HEK293T (cell line): ENCODE measurements around the gene MACROD1.

Experiments used
- CTCF ChIA-PET: fragments of 350-600 bp; formaldehyde crosslinking; extraction: SDS; loops from one replicate; lab custom pipeline; 2021; ENCODE audit warnings: antibody characterized with exemption, inconsistent platforms; lab: Yijun Ruan, JAX
- POLR2A ChIA-PET: fragments of 350-600 bp; formaldehyde crosslinking; extraction: SDS; loops from one replicate; lab custom pipeline; 2020; ENCODE audit warnings: antibody characterized with exemption, inconsistent platforms; lab: Yijun Ruan, JAX
- DNase-seq: peaks from one replicate; pipeline ENCODE4 v3.0.0; 2012; ENCODE audit warnings: mixed read lengths; ENCODE audit errors: extremely low spot score
- ARNT ChIP-seq: fragments of 450-650 bp; IDR thresholded peaks from 2 replicates; pipeline ENCODE4 v1.6.1; 2017; ENCODE audit warnings: mild to moderate bottlenecking
- BHLHE40 ChIP-seq: fragments of 450-650 bp; IDR thresholded peaks from 2 replicates; pipeline ENCODE4 v1.6.1; 2016; ENCODE audit warnings: mild to moderate bottlenecking, moderate library complexity, borderline replicate concordance
- CTBP1 ChIP-seq: fragments of 450-650 bp; IDR thresholded peaks from 2 replicates; pipeline ENCODE4 v1.6.1; 2016; ENCODE audit warnings: borderline replicate concordance
- ELF4 ChIP-seq: fragments of 450-650 bp; IDR thresholded peaks from 2 replicates; pipeline ENCODE4 v1.6.1; 2017; ENCODE audit warnings: antibody characterized with exemption
- FOXA1 ChIP-seq: fragments of 450-650 bp; IDR thresholded peaks from 2 replicates; pipeline ENCODE4 v1.6.1; 2016; ENCODE audit warnings: mild to moderate bottlenecking
- FOXK2 ChIP-seq: fragments of 450-650 bp; IDR thresholded peaks from 2 replicates; pipeline ENCODE4 v1.6.1; 2016; ENCODE audit warnings: mild to moderate bottlenecking
- FOXM1 ChIP-seq: fragments of 450-650 bp; IDR thresholded peaks from 2 replicates; pipeline ENCODE4 v1.6.1; 2017; ENCODE audit warnings: mild to moderate bottlenecking, borderline replicate concordance
- HDGF ChIP-seq: fragments of 450-650 bp; IDR thresholded peaks from 2 replicates; pipeline ENCODE4 v1.6.1; 2017; ENCODE audit warnings: antibody characterized with exemption, borderline replicate concordance
- L3MBTL2 ChIP-seq: fragments of 450-650 bp; conservative IDR thresholded peaks from 2 replicates; pipeline ENCODE4 v1.6.1; 2016; ENCODE audit warnings: mild to moderate bottlenecking
- LEF1 ChIP-seq: fragments of 450-650 bp; IDR thresholded peaks from 2 replicates; pipeline ENCODE4 v1.6.1; 2017; ENCODE audit warnings: mild to moderate bottlenecking, borderline replicate concordance
- NFRKB ChIP-seq: fragments of 450-650 bp; IDR thresholded peaks from 2 replicates; pipeline ENCODE4 v1.6.1; 2016; ENCODE audit warnings: mild to moderate bottlenecking, moderate library complexity
- PKNOX1 ChIP-seq: fragments of 450-650 bp; IDR thresholded peaks from 2 replicates; pipeline ENCODE4 v1.6.1; 2016
- SP1 ChIP-seq: fragments of 450-650 bp; IDR thresholded peaks from 2 replicates; pipeline ENCODE4 v1.6.1; 2017
- SUZ12 ChIP-seq: fragments of 450-650 bp; IDR thresholded peaks from 2 replicates; pipeline ENCODE4 v1.6.1; 2016; ENCODE audit warnings: mild to moderate bottlenecking
- TARDBP ChIP-seq: fragments of 450-650 bp; IDR thresholded peaks from 2 replicates; pipeline ENCODE4 v1.6.1; 2016
- ZNF384 ChIP-seq: fragments of 450-650 bp; IDR thresholded peaks from 2 replicates; pipeline ENCODE4 v1.6.1; 2016

The MACROD1 gene

GRCh38 chr11:64131683-64132190 is 34.2 kb downstream of the MACROD1 start:
- no peak for DNase-seq
- CTCF ChIA-PET: no interaction called here
- POLR2A ChIA-PET: no interaction called here
- TF ChIP-seq SUZ12 (no peak), CTBP1 (no peak), TARDBP (no peak), ZNF384 (no peak), L3MBTL2 (no peak), LEF1 (no peak), BHLHE40 (no peak), PKNOX1 (no peak), ELF4 (no peak), NFRKB (no peak), HDGF (no peak), SP1 (no peak), ARNT (no peak), FOXA1 (no peak), FOXM1 (no peak)

- DNase-seq: no peak
- ChIA-PET CTCF (no interaction called here), POLR2A (no interaction called here)
- TF ChIP-seq LEF1 (no peak), ZNF384 (no peak), HDGF (no peak), TARDBP (no peak), BHLHE40 (no peak), FOXK2 (no peak)
Observed at GRCh38 chr11:64130618-64131017, 35.3 kb downstream of the MACROD1 start.

- POLR2A ChIA-PET: no interaction called here
- no peak for DNase-seq
- TF ChIP-seq SP1 (no peak), TARDBP (no peak), CTBP1 (no peak), ARNT (no peak), HDGF (no peak), SUZ12 (no peak)
- CTCF ChIA-PET: no interaction called here
Observed at GRCh38 chr11:64129403-64129802, 36.5 kb downstream of the MACROD1 start.

GRCh38 chr11:64128255-64129006 is 37.5 kb downstream of the MACROD1 start:
- no peak for DNase-seq
- TF ChIP-seq NFRKB (no peak), TARDBP (no peak), CTBP1 (no peak), PKNOX1 (peak; percentile 47; the same call in 1 of the 2 replicates), ZNF384 (no peak)
- ChIA-PET POLR2A (no interaction called here), CTCF (no interaction called here)

DNA sequence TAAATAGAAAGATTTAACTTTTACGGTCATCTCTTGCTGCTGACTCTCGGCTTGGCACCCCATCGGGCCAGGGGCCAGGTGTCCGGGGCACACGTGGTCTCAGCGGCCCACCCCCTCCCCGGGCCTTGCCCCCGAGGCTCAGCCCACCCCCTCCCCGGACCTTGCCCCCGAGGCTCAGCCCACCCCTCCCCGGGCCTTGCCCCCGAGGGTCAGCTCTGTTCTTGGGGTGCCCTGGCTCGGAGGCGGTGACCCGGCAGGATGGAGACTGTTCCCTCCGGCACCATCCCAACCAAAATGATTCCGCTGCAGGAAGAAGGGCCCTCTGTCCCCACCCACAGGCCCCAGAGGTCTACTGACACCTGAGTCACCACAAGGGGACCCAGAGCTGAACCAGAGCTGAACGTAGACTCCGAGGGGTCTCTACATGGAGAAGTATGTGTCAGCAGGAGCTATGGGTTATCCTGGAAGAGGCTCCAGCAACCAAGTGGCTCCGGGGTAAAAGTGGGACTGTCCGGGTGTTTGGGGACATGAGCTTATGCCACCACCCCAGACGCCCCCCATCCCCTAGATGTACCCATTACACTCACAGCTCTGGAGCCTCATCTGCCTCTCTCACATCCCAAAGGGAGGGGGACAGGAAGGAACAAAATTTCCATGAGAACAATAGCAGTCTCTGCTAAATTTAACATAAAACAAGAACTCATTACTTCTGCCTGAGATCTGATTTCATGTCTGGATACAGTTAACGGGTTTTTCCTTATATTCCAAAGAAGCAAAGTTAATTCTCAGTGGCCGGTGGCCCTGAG is 38.4 kb downstream of the MACROD1 start:
- TF ChIP-seq L3MBTL2 (no peak), NFRKB (no peak), PKNOX1 (no peak), ZNF384 (no peak), ELF4 (no peak), FOXA1 (no peak), LEF1 (no peak), TARDBP (no peak), FOXM1 (no peak), BHLHE40 (no peak)
- ChIA-PET POLR2A (no interaction called here), CTCF (no interaction called here)
- no peak for DNase-seq

DNA sequence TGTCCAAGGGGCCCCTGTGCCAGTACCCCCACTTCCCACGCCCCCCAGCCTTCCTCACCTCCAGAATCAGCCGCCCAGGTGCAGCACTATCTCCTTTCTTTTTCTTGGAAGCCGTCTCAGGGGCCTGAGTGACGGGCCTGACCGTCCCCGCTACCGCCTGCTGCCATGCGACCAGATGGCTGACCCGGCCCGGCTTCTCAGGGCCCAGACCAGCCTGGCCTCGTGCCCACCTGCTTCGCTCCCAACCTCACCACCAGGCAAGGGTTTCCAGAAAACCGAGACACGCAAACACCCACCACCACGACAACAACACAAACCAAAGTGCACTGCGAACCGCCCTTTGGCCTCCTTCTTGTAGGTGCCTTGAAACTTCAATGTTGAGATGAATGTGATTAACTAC is 39.1 kb downstream of the MACROD1 start:
- ChIA-PET POLR2A (no interaction called here), CTCF (no interaction called here)
- TF ChIP-seq L3MBTL2: no peak
- TF ChIP-seq NFRKB: no peak
- TF ChIP-seq TARDBP: no peak
- no peak for TF ChIP-seq CTBP1
- no peak for TF ChIP-seq PKNOX1
- no peak for TF ChIP-seq FOXM1
- TF ChIP-seq SP1: no peak
- no peak for TF ChIP-seq FOXA1
- no peak for TF ChIP-seq SUZ12
- no peak for TF ChIP-seq ELF4
- TF ChIP-seq LEF1: no peak
- DNase-seq: no peak
